ENCODE measurements around the gene CAV1.
A peak's percentile ranks its signal among the peaks of the same experiment; 100 is the strongest.

The CAV1 gene

GRCh38 chr7:116595063-116595462 is 70.2 kb downstream of the CAV1 start:
- Mint-ChIP-seq H3K4me1 (peaks cover 9 to 14% of the 10 kb centered on the region in 2 donors), H3K36me3 (no peaks in the 10 kb centered on the region), H3K4me3 (no peak overlapping the region), H3K27me3 (peaks cover 30 to 41% of the 10 kb centered on the region in 2 donors), H3K27ac (no peak overlapping the region), H3K9me3 (no peaks in the 10 kb centered on the region)
- ATAC-seq (replicated peaks) (no peak), DNase-seq (no peak)

GRCh38 chr7:116597384-116597783 is 72.5 kb downstream of the CAV1 start:
- H3K27me3 Mint-ChIP-seq = peaks cover 33 to 36% of the 10 kb centered on the region in 2 donors
- ATAC-seq (replicated peaks) (no peak), DNase-seq (no peak)
- H3K9me3 Mint-ChIP-seq = no peaks in the 10 kb centered on the region
- H3K4me3 Mint-ChIP-seq = no peak overlapping the region
- no peaks in the 10 kb centered on the region for H3K36me3 Mint-ChIP-seq
- H3K27ac Mint-ChIP-seq = no peak overlapping the region
- peaks cover 11 to 20% of the 10 kb centered on the region in 2 donors for H3K4me1 Mint-ChIP-seq

GRCh38 chr7:116598278-116598677 is 73.4 kb downstream of the CAV1 start:
- Mint-ChIP-seq H3K27ac (no peak overlapping the region), H3K36me3 (no peaks in the 10 kb centered on the region), H3K9me3 (no peaks in the 10 kb centered on the region), H3K27me3 (peaks cover 26 to 27% of the 10 kb centered on the region in 2 donors), H3K4me1 (peaks cover 6 to 12% of the 10 kb centered on the region in 2 donors), H3K4me3 (no peak overlapping the region)
- DNase-seq (no peak), ATAC-seq (replicated peaks) (no peak)

- H3K36me3 Mint-ChIP-seq = no peaks in the 10 kb centered on the region
- ATAC-seq (replicated peaks) = no peak
- no peak overlapping the region for H3K4me3 Mint-ChIP-seq
- H3K9me3 Mint-ChIP-seq = no peaks in the 10 kb centered on the region
- H3K4me1 Mint-ChIP-seq = peaks cover 6 to 10% of the 10 kb centered on the region in 2 donors
- DNase-seq = no peak
- peaks cover 22 to 25% of the 10 kb centered on the region in 2 donors for H3K27me3 Mint-ChIP-seq
- no peak overlapping the region for H3K27ac Mint-ChIP-seq
Measured at GRCh38 chr7:116598861-116599260, 74.0 kb downstream of the CAV1 start.

DNA sequence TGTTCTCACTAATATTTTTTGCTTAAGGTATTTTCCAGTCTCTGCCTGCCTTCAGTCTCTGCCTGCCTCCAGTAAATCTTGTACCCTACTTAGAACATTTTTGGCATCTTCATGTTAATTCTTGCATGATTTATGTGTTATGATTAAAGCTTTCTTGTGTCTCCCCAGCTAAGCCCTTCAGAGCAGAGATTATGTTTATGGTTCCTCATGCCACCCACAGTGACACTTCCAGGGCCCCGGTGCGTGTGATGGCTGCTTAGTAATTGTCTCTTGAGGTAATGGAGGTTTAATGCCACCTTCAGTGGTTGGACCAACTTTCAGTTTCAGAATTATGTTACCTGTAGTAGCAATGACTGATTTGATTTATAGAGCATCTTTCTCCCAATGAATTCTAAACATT is 76.6 kb downstream of the CAV1 start:
- Mint-ChIP-seq H3K4me3 (no peak overlapping the region), H3K27me3 (peaks cover 12 to 27% of the 10 kb centered on the region in 2 donors), H3K27ac (no peak overlapping the region), H3K9me3 (no peaks in the 10 kb centered on the region), H3K4me1 (peaks cover 6 to 10% of the 10 kb centered on the region in 2 donors), H3K36me3 (no peaks in the 10 kb centered on the region)
- DNase-seq (no peak), ATAC-seq (replicated peaks) (peak; percentile 48 to 61)

GRCh38 chr7:116607299-116607698 is 82.5 kb downstream of the CAV1 start:
- Mint-ChIP-seq H3K4me1 (no peaks in the 10 kb centered on the region), H3K27me3 (peaks cover 15 to 29% of the 10 kb centered on the region in 2 donors), H3K36me3 (no peaks in the 10 kb centered on the region), H3K27ac (no peak overlapping the region), H3K4me3 (no peak overlapping the region), H3K9me3 (no peaks in the 10 kb centered on the region)
- ATAC-seq (replicated peaks) = no peak
- no peak for DNase-seq

- no peak for DNase-seq
- no peaks in the 10 kb centered on the region for H3K9me3 Mint-ChIP-seq
- H3K4me3 Mint-ChIP-seq = no peak overlapping the region
- no peaks in the 10 kb centered on the region for H3K4me1 Mint-ChIP-seq
- H3K36me3 Mint-ChIP-seq = no peaks in the 10 kb centered on the region
- H3K27ac Mint-ChIP-seq = no peak overlapping the region
- no peak for ATAC-seq (replicated peaks)
- H3K27me3 Mint-ChIP-seq = peaks cover 20 to 32% of the 10 kb centered on the region in 2 donors
Measured at GRCh38 chr7:116610210-116610609, 85.4 kb downstream of the CAV1 start.

DNA sequence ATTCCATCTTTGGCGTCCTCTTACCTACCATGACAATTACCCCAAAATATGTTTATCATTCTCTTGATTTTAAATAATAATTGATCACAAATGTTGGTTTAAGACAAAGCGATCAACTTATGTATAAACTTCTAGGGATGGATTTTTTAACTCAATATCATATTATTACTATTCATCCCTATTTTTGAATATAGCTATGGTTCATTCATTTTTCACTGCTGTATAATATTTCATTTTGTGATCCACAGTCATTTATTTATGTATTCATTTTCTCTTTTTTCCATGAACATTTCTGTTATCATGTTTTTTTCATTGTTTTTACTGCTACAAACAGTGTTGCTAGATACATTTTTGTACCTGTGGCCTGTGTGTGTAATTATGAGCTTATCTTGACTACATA is 85.9 kb downstream of the CAV1 start:
- Mint-ChIP-seq H3K27me3 (peaks cover 20 to 30% of the 10 kb centered on the region in 2 donors), H3K4me3 (no peak overlapping the region)
- ATAC-seq (replicated peaks) = no peak

More for the DNA sequence above, 85.9 kb downstream of the CAV1 start:
- Mint-ChIP-seq H3K27ac (no peak overlapping the region), H3K4me1 (no peaks in the 10 kb centered on the region), H3K9me3 (no peaks in the 10 kb centered on the region), H3K36me3 (no peaks in the 10 kb centered on the region)
- DNase-seq = no peak
